ENCODE results near the gene C16orf54. TPM values are rescaled to one million over a fixed set of nuclear protein-coding genes. Genes with fewer than 3 reads are reported as not detected.

Gene C16orf54
- total and polyA plus RNA-seq, 10 of the 15 experiments (the other 5 are each of a cell fraction or from before 2014, with no cell fraction given), result 2.1 to 13.3 (median 5.4) TPM

DNA sequence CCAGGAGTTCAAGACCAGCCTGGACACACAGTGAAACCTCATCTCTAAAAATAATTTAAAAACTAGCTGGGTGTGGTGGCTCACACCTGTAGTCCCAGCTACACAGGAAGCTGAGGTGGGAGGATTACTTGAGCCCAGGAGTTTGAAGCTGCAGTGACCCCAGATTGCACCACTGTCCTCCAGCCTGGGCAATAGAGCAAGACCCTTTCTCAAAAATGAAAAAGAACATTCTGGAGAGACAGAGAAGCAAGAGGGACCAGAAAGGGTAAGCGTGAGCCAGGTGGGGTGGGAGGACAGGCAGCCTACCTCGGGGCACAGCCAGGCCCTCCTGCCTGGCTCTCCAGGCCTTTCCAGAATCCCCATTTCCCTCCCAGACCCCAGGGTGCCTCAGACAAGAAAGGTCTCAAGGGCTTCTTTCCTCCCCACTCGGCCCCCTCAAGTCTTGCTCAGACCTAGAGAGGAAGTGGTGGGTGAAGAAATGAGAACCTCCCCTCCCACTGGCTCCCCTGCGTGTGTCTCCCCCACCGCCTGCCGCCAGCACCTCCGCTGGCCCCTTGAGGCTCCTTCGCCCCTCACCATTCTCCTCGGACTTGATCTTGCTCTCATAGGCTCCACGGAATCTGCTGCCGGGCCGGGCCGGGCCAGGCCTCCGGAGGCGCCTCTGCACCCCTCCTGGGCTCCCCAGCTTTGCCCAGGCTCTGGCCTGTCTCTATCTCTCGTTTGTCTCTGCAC, 503 bp downstream of the C16orf54 start (continued):
- TF ChIP-seq EZH2 (IDR thresholded peaks at IDR 0.05; ENCODE audit: borderline replicate concordance, control insufficient read depth, low read depth, low read length) (no peak), CBX5 (IDR thresholded peaks at IDR 0.05; ENCODE audit: low read depth) (no peak), TCF7 (IDR thresholded peaks at IDR 0.05; ENCODE audit: borderline replicate concordance) (no peak), ZBED1 (IDR thresholded peaks at IDR 0.05; ENCODE audit: borderline replicate concordance) (no peak), BMI1 (IDR thresholded peaks at IDR 0.05; ENCODE audit: borderline replicate concordance) (no peak), NFIC (IDR thresholded peaks at IDR 0.05; ENCODE audit: low read depth, low read length) (no peak), NBN (IDR thresholded peaks at IDR 0.05) (no peak; the same call in 1 of the 2 replicates), SMC3 (IDR thresholded peaks at IDR 0.05; ENCODE audit: borderline replicate concordance, low read length) (peak; percentile 4; the same call in 1 of the 2 replicates), ZNF24 (IDR thresholded peaks at IDR 0.05) (peak; percentile 64; the same call in 1 of the 2 replicates), CBX3 (IDR thresholded peaks at IDR 0.05; ENCODE audit: borderline replicate concordance, low read depth) (no peak), RB1 (IDR thresholded peaks at IDR 0.05; ENCODE audit: borderline replicate concordance) (0 out of 2 replicates have a peak, but pooled peaks have one; percentile 12), HDAC2 (IDR thresholded peaks at IDR 0.05) (no peak), POU2F2 (IDR thresholded peaks at IDR 0.05; ENCODE audit: borderline replicate concordance, low read depth, low read length) (0 out of 3 replicates have a peak, but pooled peaks have one; percentile 45), CREM (IDR thresholded peaks at IDR 0.05; ENCODE audit: low read depth) (0 out of 2 replicates have a peak, but pooled peaks have one; percentile 12), SMAD1 (IDR thresholded peaks at IDR 0.05; ENCODE audit: low read depth, partially characterized antibody) (no peak), RAD51 (IDR thresholded peaks at IDR 0.05) (no peak), KLF5 (IDR thresholded peaks at IDR 0.05; ENCODE audit: partially characterized antibody) (no peak), RCOR1 (conservative IDR thresholded peaks at IDR 0.05; ENCODE audit: low read depth, low read length) (no peak), SREBF1 (IDR thresholded peaks at IDR 0.05; ENCODE audit: low read length) (no peak), EED (IDR thresholded peaks at IDR 0.05; ENCODE audit: low read depth) (no peak), KDM1A (IDR thresholded peaks at IDR 0.05; ENCODE audit: borderline replicate concordance) (no peak), POLR2A (IDR thresholded peaks at IDR 0.05; ENCODE audit: low read depth, low read length) (no peak)
- TF ChIP-seq, protein P1, sequence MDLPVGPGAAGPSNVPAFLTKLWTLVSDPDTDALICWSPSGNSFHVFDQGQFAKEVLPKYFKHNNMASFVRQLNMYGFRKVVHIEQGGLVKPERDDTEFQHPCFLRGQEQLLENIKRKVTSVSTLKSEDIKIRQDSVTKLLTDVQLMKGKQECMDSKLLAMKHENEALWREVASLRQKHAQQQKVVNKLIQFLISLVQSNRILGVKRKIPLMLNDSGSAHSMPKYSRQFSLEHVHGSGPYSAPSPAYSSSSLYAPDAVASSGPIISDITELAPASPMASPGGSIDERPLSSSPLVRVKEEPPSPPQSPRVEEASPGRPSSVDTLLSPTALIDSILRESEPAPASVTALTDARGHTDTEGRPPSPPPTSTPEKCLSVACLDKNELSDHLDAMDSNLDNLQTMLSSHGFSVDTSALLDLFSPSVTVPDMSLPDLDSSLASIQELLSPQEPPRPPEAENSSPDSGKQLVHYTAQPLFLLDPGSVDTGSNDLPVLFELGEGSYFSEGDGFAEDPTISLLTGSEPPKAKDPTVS (IDR thresholded peaks at IDR 0.05; ENCODE audit: low read depth, low read length), result no peak
- TF ChIP-seq, protein P2, sequence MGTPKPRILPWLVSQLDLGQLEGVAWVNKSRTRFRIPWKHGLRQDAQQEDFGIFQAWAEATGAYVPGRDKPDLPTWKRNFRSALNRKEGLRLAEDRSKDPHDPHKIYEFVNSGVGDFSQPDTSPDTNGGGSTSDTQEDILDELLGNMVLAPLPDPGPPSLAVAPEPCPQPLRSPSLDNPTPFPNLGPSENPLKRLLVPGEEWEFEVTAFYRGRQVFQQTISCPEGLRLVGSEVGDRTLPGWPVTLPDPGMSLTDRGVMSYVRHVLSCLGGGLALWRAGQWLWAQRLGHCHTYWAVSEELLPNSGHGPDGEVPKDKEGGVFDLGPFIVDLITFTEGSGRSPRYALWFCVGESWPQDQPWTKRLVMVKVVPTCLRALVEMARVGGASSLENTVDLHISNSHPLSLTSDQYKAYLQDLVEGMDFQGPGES (IDR thresholded peaks at IDR 0.05), result no peak

All from GM12878 (cell line).